ENCODE data around the gene SLC43A3. TPM values are rescaled to one million over a fixed set of nuclear protein-coding genes. Genes with fewer than 3 reads are reported as not detected.
"Not testable (repeated sequence)": the region's sequence is repeated elsewhere in the genome, so short reads cannot be mapped to it uniquely, and the experiment has no call there.

SLC43A3 gene
- polyA plus RNA-seq, 4 donors: 24.1 to 29.1 (median 26.2) TPM

- DNase-seq (ENCODE audit: low read depth in 4 of 4, low spot score in 3 of 4): no peak
Observed at GRCh38 chr11:57460022-57460757, 33.3 kb upstream of the SLC43A3 start, which contains the start of gene RTN4RL2. TSS of gene RTN4RL2 (plus strand) at chr11:57460528. CDS start at chr11:57460866, 338 bp downstream.

GRCh38 chr11:57459164-57460021 lies 32.5 kb upstream of the SLC43A3 start:
- DNase-seq (ENCODE audit: low read depth in 4 of 4, low spot score in 3 of 4): no peak

- DNase-seq (ENCODE audit: low read depth in 4 of 4, low spot score in 3 of 4): no peak
Observed at GRCh38 chr11:57458410-57459163, 31.7 kb upstream of the SLC43A3 start.

GRCh38 chr11:57458060-57458409 lies 31.1 kb upstream of the SLC43A3 start:
- no peak for DNase-seq (ENCODE audit: low read depth in 4 of 4, low spot score in 3 of 4)

- no peak for DNase-seq (ENCODE audit: low read depth in 4 of 4, low spot score in 3 of 4)
Observed at GRCh38 chr11:57457643-57458023, 30.7 kb upstream of the SLC43A3 start.

GRCh38 chr11:57456960-57457642 lies 30.2 kb upstream of the SLC43A3 start:
- peak; percentile 60 to 70 (median 62) for DNase-seq (ENCODE audit: low read depth in 4 of 4, low spot score in 3 of 4)

GRCh38 chr11:57453543-57454177 lies 26.7 kb upstream of the SLC43A3 start:
- DNase-seq (ENCODE audit: low read depth in 4 of 4, low spot score in 3 of 4): no peak

GRCh38 chr11:57446055-57446454 lies 19.1 kb upstream of the SLC43A3 start:
- DNase-seq (ENCODE audit: low read depth in 4 of 4, low spot score in 3 of 4): no peak

- not testable (repeated sequence) for DNase-seq (ENCODE audit: low read depth in 4 of 4, low spot score in 3 of 4)
Observed at GRCh38 chr11:57445122-57445394, 18.1 kb upstream of the SLC43A3 start.

- DNase-seq (ENCODE audit: low read depth in 4 of 4, low spot score in 3 of 4): no peak
Observed at GRCh38 chr11:57444362-57445121, 17.6 kb upstream of the SLC43A3 start.

GRCh38 chr11:57440744-57441414 lies 14.0 kb upstream of the SLC43A3 start:
- no peak for DNase-seq (ENCODE audit: low read depth in 4 of 4, low spot score in 3 of 4)

GRCh38 chr11:57439786-57440185 lies 12.9 kb upstream of the SLC43A3 start:
- DNase-seq (ENCODE audit: low read depth in 4 of 4, low spot score in 3 of 4): no peak

GRCh38 chr11:57438345-57439285 lies 11.7 kb upstream of the SLC43A3 start:
- no peak for DNase-seq (ENCODE audit: low read depth in 4 of 4, low spot score in 3 of 4)

- no peak for DNase-seq (ENCODE audit: low read depth in 4 of 4, low spot score in 3 of 4)
Observed at GRCh38 chr11:57436031-57436430, 9.1 kb upstream of the SLC43A3 start.

- no peak for DNase-seq (ENCODE audit: low read depth in 4 of 4, low spot score in 3 of 4)
Observed at GRCh38 chr11:57434640-57435546, 8.0 kb upstream of the SLC43A3 start.

- no peak for DNase-seq (ENCODE audit: low read depth in 4 of 4, low spot score in 3 of 4)
Observed at GRCh38 chr11:57432714-57433163, 5.8 kb upstream of the SLC43A3 start.

GRCh38 chr11:57432149-57432561 lies 5.2 kb upstream of the SLC43A3 start:
- no peak for DNase-seq (ENCODE audit: low read depth in 4 of 4, low spot score in 3 of 4)
